HG03571 (cell line): ENCODE measurements around the gene GRM4.

Experiments
- ATAC-seq: cut with Tn5 transposase; IDR thresholded peaks from one replicate; pipeline ENCODE4 v1.9.1; 2021; ENCODE audit not compliant: unreplicated experiment

Gene GRM4

GRCh38 chr6:34143196-34143883 lies 2.5 kb downstream of the GRM4 start:
- no peak for ATAC-seq

DNA sequence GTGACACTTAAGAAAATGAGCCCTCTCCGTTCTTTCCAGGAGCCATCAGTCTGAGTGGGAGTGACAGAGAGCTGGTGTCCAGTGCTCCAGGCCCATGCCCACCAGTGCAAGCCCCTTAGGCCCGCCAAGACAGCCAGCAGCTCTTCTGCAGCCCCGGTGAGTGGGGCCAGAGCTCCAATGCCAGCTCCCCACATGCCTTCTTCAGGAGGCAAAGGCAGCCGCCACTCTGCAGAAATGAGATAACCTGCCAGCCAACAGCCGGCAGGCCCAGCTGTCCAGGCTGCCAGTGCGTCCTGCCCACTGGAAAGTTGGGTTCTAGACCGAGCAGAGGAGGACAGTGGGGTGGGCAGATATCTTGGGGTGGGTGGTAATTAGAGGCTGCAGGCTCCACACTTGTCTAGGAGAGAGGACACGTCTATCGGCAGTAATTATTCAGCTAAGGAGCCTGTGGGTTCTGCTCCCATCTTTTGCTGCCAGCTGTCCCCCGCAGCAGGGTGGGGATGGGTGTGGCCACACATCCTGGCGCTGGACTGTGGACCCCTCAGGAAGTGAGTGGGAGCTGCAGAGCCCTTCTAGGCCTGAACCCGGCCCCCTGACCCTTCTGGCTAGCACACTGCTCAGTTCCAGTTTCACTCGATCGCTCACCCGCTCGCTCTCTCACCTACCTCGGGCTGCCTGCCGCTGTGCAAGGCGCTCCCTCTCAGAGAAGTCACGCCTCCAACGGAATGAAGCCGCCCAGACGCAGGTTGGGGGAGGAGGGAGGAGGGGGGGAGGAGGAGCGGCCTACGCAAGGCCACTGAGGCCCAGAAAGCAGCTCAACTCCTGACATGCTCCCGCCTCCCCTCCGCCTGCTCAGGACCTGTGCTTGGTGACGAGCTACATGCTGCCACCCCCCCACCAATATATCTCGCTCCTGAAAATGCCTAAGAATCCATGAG lies 3.6 kb downstream of the GRM4 start:
- no peak for ATAC-seq

DNA sequence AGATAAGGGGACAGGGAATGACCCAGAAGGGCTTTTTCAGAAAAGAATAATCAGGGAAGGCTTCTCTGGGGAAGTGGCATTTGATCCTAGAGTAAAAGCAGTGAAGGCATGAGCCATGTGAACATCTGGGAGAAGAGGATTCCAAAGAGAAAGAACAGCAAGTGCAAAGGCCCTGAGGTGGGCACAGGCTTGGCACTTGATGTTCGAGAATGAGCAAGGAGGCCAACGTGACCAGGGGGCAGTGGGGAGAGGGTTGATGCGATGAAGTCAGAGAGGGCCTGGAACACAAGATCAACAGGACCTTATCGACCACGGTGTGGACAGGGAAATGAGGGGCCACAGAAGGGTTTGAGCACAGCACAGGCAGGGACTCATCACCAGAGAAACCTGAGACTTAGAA lies 5.8 kb downstream of the GRM4 start:
- ATAC-seq, result no peak

DNA sequence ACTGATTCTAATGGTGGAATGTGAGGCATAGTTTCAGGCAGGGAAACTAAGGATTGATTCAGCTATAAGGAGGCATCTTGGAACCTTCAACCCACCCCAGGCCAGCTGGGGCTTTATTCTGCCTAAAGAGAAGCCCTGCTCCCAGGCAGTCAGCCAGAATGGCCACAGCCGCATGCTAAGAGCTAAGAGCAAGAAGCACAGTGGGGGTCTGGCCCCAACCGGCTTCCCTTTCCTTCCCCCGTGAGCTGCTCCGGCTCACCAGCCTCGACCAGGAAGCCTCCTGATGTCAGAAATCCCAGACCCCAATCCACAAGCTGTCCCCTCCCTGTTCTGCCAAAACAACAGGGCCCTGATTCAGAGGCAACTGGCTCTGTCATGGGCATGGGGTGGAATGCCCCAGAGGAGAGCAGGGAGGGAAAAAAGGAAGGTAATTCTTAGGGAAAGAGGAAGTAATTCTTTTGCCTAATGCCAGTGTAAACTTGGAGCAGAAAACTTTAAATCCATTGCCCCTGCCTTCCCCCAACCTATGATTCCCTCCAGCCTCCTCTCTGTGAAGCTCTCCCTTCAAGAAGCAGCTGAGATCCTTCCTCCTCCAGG lies 6.9 kb downstream of the GRM4 start:
- no peak for ATAC-seq

GRCh38 chr6:34138191-34138590 lies 7.7 kb downstream of the GRM4 start:
- ATAC-seq, result no peak

DNA sequence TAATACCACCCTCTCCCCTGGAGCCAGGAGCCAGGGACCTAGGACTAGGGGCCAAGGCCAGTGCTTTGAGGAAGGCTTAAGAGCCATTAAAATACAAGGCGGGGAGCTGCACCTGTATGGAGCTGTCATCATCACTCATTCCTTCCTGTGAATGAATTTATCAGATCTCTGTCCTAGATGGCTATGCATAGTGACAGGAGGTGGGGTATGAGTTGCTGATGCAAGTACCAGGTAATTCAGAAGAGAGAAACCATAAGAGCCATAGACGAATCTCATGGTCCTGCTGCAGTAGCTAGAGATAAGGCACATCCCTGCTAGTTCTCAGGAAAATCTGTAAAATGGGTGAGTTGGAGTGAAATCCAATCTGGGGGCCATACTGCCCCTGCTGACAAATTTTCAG lies 10.3 kb downstream of the GRM4 start:
- ATAC-seq, result no peak

DNA sequence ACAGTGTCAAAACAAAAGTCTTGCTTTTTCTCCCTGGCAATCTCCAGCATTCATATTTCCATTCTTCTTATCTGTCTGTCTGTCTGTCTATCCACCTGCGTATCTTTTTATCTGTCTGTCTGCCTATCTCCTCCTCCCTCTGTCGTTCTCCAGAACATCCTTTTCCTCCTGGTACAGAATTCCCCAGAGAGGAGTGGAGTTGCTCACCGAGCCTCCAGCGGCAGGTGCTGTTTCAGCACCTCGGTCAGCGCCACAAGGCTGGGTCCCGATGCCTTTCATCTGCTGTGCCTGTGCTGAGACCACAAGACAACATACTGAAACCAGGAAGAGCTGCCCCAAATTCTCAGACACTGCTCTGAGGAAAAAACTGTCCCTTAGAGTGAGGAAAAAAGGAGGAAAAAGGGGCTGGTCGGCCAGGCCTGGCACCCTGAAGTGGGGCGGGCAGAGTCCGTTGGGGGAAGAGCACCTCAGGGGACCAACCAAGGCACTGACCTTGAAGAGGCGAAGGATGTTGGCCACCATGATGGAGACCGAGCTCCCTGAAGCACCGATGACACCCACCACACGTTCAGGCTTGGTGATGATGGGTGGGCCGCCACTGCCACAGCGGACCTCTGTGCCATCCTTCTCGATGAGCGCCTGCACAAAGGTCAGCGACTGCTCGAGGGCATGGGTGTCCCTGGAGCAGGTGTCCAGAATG lies 13.3 kb downstream of the GRM4 start:
- ATAC-seq, result no peak

GRCh38 chr6:34131326-34132290 lies 14.3 kb downstream of the GRM4 start:
- ATAC-seq, result no peak

GRCh38 chr6:34130862-34131261 lies 15.0 kb downstream of the GRM4 start:
- ATAC-seq, result no peak

GRCh38 chr6:34129753-34130152 lies 16.1 kb downstream of the GRM4 start:
- ATAC-seq, result no peak

GRCh38 chr6:34128045-34128444 lies 17.8 kb downstream of the GRM4 start:
- ATAC-seq, result no peak

DNA sequence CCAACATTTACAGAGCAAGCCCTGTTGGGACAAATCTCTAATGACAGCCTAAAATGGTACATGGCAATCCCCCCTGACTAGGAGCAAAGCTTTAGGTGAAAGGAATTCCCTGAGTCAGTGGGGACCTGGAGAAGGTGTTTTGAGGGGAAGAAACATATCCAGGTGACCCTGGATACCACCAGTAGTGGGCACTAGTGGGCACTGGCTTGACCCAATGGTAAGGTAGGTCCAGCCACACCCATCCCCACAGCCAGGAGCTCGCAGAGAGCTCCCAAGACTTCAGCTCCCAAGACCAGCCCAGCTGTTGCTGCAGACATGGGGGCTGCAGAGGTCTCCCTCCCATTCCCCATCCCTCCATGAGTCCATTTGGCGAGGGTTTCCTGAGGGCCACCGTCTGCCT lies 19.5 kb downstream of the GRM4 start:
- ATAC-seq, result no peak

DNA sequence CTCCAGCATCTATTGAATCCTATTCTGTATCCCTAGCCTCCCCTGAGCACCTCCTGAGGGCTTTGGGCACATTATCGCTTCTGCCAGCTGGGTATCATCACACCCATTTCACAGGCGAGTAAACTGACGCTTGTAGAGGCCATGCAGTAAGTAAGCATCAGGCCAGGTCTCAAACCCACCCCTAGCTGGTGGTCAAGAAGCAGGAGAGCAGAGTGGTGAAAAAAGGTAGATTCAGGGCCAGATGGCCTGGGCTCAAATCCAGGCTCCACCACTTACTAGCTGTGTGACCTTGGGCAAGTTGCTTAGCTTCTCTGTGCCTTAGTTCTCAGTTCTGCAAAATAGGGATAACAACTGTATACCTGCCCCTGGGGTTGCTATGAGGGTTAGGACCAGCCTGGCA lies 19.9 kb downstream of the GRM4 start:
- no peak for ATAC-seq

- ATAC-seq, result no peak
Measured at GRCh38 chr6:34120953-34121675, 24.8 kb downstream of the GRM4 start.

- no peak for ATAC-seq
Measured at GRCh38 chr6:34115915-34116314, 30.0 kb downstream of the GRM4 start.

DNA sequence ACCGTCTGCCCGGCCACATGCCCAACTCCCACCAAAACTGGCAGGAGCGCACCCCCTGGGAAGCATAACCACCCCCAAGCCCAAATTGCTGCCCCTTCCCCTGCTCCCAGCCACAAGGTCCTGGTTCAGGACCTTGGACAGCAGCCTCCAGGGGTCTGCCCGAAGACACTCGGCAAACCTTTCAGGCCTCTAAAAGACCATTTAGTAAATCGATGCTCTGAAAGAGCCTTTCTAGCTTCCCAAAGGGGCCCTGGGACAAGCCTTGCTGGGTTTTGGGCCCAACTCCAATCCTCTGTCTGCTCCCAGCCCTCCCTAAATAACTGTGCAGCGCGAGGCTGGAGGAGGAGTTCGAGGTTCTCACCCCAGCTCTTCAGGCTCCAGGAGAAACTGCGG lies 30.5 kb downstream of the GRM4 start:
- ATAC-seq, result no peak

DNA sequence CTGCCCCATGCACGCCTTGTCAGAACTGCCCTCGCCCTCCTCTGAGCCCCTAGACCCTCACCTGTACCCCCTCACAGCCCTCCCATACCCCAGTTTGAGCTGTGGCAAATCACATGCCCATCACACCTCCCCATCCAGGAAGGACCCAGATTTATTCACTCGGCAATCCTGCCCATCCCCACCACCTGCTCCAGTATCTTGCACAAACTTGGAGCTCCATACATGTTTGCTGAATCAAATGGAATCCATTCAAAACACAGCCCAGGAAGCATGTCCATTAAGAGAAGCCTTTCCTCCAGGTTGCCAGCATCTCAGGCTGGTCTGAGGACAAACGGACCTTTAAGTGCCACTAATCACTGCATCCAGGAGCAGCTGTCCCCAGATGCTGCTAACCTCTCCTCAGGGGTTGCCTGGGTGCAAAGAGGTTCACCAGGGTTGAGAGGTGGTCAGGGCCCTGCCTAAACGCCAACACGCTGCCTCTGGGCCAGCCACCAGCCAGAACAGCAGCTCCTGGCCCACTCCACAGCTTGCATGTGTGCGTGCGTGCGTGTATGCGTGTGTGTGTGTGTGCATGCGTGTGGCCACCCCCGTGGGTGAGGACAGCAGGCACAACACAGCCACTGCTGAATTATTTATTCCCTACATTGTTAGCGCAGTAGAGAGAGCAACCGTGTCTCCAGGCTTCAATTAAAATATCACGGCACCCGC lies 31.0 kb downstream of the GRM4 start:
- ATAC-seq, result no peak

DNA sequence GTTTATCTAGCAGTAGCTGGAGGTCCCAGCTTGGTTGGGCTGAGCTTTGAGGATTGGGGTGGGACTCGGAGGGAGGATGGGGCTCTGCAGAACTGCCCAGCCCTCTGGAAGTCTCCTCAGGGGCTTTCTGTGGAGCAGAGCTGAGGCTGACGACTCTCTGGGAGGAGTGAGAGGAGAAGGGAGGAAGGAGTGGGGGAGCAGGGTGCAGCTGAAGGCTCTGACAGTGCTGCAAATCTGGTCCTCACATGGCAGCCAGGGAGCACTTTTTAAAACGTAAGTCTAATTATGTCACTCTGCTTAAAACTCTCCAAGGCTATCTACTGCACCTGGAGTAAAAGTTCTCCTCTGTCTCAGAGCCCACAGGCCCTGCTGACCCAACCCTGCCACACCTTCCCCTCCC lies 32.4 kb downstream of the GRM4 start:
- no peak for ATAC-seq

- no peak for ATAC-seq
Measured at GRCh38 chr6:34112126-34112525, 33.8 kb downstream of the GRM4 start.
